Stimulated activated CD4-positive, alpha-beta T cell treated with anti-CD3 and anti-CD28 coated beads, Interleukin-1b, Interleukin-23, amount 100 ng/mL, for 48 hours (primary cell): Measurements from ENCODE around the gene GAS7.

Experiments used
- DNase-seq: peaks from one replicate; pipeline ENCODE4 v3.0.0-alpha.2; 2020

GAS7 gene

DNA sequence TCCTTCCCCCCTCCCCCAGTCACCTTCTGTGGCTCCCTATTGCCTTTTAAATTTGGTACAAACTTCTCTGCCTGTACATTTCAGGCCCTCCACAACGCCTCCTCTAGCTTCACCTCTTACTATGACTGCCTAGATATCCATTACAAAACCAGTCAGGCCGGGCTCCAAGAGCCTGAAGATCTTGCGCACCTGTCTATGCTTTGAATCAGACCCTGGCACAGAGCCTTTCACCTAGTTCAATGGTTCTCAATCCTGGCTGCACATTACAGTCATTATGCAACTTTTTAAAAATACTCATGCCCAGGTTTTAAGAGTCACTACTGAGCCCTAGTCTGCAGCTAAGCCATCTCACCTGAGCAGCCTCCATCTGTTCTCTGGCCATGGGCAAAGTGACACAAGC is 1.6 kb upstream of the GAS7 start:
- no peak for DNase-seq

- no peak for DNase-seq
These were observed 491 bp downstream of the GAS7 start for GRCh38 chr17:10197721-10198508.

DNA sequence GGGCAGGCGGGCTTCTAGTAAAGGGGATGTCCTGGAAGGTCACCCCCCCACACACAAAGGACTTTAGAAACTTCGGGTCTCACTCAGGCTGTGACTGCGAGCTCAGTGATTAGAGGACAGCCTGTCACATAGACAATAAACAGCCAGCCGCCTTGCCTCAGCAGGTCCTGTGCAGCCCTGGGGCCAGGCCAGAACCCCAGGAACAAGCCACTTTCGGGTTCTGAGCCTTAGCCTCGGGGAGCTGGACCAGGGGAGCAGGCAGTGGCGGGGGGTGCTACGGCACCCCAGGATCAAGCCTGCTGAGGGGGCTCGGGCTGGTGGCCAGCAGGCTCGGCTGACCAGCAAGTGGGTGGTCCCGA is 1.1 kb downstream of the GAS7 start:
- DNase-seq = no peak

DNA sequence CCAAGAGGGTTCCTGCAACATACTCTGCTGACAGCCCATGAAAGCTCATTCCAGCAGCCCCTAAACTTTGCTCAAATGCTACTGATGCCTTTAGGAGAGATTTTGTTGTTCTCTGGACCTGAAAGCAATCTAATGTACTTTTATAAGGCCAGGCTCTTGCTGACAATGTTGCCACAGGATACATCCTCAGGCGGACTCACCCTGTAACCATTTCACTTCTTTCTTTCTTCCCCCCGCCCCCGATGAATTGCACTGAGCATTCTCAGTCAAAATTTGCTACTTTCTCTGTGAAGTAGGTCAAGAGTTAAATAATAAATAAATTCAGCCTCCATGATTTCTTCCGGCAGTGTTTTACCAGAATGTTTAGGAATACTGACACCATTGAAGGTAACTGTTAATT is 1.5 kb downstream of the GAS7 start:
- DNase-seq = no peak

- DNase-seq = no peak
These were observed 2.0 kb downstream of the GAS7 start for GRCh38 chr17:10196384-10196895.

DNA sequence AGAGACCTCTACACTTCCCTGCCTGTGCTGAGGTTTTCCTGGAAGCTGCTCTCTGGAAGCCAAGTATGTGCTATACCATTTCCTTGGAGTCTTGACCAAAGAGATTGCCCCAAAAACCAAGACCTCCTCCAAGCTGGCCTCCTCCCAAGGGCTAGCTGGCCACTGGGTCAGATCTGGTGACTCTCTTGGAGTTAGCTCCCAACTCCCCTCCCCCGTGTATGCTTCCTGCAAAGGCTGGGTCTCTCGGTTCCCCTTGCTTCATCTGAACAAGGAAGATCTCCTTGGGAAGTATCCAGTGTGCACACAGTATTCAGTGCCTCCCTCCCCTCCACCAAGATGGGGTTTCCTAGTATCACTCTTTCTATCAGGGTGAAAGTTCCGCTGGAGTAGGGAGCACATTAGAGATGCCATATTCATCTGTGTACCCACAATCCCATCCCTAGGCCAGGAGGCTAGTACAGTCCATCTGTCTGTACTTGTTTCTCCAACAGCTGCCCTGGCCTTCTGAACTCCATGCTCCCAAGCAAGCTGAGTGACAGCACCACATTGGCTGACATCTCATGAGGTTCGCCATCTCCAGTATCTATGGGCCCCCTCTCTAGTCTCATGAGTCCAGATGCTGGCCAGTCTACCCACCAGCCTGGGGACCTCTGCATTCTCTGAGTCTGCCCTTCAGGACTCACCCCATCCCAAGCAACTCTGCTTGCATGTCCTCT is 3.2 kb downstream of the GAS7 start:
- DNase-seq = no peak

DNA sequence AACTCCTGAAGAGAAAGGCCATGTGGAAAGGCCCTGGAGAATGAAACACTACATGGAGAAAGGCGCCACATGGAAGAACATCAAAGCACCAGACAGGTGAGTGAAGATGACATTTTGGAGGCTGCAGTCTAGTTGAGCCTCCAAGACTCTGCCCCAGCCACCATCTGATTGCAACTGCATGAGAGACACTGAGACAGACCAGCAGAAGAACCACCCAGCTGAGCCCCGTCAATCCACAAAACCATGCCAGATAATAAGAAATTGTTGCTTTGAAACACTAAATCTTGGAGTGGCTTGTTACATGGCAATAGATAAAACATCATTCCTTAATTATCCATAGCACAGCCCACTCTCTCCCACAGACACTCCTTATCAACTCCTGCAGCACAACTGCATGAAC is 4.8 kb downstream of the GAS7 start:
- DNase-seq = no peak

DNA sequence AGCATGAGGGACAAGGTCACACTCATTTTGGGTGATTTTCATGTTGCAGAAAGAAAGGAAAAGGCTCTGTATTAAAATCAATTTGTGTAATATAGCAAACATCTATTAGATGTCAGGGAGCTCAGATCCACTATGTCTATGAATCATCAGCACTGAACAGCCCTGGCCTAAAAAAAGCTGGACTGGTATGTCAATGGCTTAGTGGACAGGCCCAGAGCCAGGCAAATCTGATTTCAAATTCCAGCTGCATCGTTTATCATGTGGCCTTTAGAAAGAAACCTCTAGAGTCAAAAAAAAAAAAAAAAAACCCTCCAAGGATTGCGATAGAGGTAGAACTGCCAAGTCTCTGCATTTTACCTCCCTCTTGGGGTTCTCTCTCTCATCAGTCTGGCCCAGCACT is 5.4 kb downstream of the GAS7 start:
- no peak for DNase-seq

DNA sequence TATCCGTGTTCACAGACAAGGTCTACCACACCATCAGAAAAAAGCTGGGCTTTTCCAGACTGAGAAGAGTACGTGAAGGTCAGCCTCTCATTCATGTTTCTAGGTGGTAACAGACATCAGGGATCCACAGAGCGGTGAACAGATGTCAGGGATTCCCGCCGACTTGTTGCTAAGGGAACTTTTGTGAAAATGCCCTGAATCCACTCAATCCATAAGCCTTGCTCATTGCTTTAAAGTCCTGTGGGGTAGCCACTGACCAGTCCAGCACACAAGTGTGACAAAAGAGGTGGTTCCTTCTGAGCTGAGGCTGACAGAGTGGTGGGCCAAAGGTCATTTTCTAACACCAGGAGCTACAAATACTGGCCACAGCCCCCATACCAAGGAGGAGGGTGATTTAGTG is 5.9 kb downstream of the GAS7 start:
- DNase-seq = no peak

GRCh38 chr17:10187456-10187855 is 10.9 kb downstream of the GAS7 start:
- no peak for DNase-seq

- no peak for DNase-seq
These were observed 11.5 kb downstream of the GAS7 start for GRCh38 chr17:10186771-10187410.

DNA sequence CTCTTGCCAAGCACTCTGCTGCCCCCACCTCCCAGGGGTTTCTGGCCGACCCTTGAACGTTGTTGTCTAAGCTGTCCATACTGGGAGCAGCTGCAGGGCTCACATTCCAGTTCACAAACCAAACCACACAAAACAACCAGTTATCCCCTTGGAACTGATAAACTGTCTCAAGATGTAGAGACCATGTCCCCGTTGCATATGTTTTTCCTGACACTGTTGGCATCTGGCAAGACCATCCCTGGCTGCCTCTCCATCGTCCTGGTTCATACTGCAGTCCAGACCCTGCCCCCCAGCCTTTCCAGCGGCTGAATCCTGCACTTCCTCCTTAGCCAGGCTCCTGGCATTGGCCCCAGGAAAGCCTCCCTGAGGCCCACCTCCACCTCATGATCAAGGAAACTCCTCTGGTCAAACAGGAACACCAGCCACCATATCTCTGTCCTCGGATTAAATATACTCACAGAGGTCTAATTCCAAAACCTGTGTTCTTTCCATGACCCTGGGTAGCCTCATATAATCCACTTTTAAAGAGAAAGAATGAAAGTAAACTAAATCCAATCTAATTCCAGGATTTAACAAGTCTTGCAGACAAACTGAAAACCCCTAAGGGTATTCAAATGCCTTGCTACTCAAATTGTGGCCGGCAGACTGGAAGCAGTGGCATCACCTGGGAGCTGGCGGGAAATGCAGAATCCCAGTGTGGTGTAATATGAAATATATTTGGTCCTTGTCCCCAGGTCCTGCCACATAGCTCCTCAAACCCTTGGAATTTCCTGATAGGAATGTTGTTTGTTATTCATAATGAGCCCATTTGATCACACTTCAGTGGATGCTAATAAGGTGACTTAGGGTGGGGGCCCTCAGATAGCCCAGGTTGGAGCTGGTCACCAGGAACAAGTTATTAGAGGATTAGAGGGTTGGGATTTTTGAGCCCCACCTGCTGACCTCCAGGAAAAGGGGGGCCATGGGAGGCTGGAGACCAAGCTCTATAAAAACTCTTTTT is 14.2 kb downstream of the GAS7 start:
- no peak for DNase-seq

GRCh38 chr17:10182785-10183184 is 15.6 kb downstream of the GAS7 start:
- DNase-seq = no peak

DNA sequence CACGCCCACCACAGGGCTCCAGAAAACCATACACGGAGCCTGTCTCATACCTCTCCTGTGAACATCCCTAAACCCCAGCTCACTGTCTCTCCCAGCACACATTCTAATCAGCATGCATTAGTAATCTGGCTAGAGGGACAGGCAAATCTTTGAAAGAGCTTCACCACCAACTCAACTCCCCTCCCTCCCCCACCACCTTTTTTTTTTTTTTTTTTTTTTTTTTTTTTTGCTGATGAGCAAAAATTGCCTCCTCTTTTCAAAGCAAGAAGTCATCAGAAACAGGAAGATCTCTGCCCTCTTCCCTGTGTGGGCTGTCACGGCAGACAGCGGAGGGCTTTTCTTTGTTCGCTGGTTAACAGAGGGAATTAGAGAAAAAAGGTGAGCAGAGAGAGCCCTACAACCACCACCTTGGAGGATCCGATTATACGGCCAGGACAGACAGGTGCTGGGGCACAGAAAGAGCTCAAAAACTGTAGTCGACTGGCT is 19.9 kb downstream of the GAS7 start:
- no peak for DNase-seq

GRCh38 chr17:10177913-10178505 is 20.4 kb downstream of the GAS7 start:
- no peak for DNase-seq

DNA sequence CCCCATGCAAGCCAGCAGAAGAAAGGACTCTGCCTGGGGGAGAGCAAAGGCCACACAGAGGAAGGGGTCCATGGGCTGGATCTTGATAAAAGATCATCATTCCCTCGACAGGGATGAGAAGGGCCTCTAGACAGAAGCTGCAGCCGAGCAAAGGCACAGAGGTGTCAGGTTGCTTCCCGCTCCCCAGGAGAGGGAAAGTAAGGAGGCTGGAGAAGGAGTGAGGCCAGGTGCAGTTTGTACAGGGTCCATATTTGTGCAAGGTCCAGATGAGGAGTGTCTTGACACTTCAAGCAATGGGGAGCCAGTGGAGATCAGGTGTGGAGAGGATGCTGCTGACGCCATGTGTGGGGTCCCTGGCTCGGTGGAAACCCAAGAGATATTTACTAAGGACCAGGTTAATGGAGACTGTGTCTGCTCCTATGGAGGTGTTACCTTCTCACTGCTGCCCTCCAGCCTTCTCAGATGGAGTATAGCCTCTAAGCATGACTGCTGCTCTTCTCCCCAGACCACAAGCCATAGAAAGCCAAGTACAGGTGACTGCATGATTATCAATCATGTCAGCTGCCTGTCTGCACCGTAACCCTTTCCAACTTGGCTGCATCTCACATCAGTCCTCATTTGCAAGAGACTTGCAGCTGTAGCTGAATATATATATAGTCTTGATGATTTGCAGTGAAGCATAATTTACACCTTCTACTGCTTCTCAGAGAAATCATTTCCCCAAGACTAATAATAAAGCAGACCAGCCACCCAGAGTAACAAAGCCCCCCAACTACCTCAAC is 21.1 kb downstream of the GAS7 start:
- no peak for DNase-seq

DNA sequence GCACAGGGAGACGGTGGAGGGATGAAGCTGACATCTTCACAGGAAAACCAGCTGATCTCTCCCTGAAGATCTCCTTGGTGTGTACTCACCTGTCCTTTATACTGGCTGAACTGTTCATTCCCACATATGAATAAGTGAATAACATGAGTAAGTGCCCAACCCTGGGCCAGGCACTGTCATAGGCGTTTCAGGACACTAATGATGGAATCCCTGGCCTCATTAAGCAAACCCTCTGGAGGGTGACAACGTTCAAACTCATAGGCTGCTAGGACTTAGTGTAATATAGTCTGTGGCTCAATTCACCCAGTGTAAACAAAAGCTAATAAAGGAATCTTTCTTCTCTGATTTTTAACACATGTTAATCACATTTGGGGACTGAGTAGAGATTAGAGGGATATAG is 24.5 kb downstream of the GAS7 start:
- no peak for DNase-seq

DNA sequence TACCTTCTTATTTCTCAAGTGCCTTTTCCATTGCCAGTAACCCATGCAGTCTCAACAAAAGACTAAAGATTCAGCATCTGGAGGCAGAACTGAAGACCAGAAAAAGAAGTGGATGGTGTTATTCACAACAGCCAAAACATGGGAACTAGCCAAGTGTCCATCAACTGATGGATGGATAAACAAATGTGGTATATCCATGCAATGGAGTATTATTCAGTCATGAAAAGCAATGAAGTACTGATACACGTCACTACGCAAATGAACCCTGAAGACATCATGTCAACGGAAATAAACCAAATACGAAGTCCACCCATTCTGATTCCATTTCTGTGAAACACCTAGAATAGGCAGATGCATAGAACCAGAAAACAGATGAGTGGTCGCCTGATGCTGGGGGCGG is 25.6 kb downstream of the GAS7 start:
- no peak for DNase-seq

- no peak for DNase-seq
These were observed 26.1 kb downstream of the GAS7 start for GRCh38 chr17:10172241-10172741.

DNA sequence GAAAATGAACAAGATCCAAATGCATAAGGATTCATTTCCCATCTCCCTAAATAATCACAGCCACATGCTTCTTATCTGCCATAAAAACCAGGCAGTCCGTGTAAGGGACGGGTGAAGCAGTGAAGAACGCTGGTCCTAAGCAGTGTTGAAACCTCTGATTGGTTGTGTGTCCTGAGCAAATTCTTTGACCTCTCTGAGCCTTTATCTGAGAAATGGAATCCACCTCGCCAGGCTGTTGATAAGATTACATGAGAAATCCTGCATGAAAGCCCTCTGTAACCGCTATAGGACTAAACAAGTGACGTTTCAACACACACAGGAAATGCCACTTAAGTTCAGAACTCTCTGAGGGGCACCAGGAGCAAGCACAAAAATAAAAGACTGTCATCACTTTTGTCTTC is 26.8 kb downstream of the GAS7 start:
- no peak for DNase-seq

DNA sequence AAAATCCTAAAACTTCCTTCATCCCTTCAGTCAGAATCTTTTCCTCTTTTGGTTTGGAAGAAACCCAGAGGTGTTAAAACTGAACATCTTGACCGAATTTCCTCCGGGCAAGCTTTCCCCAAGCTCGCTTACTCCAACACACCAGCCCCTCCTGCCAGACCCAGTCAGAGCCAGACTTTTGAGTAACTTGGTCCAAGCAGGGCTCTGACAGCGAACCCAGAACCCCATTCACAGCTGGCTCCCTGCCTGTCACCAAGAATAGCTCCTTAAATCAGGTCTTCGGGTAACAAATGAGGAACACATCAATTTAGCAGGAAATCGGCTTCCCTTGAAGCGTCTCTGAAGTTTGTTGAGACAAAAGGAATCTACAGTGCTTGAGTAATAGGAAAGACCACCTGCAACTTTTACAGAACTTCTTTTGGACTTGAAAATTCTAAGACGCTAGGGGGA is 27.3 kb downstream of the GAS7 start:
- no peak for DNase-seq
